ENCODE measurements around the gene KDM8.

The KDM8 gene

DNA sequence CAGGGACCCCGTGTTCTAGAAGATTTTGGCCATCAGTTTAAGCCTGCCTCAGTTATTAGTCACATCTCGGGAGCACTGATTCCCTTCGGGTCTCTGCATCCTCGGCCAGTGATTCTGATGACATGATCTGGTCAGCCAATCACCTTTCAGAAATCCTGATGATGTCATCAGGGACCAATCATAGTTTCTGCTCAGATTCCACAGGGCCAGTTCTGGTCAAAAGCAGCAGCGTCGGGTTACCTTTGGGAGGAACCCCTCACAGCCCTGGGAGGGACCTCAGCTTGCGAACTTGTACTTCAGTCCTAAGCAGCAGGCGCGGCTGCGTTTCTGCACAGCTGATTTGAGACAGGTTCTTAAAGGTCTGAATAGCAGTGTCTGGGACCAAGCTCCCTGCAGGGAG lies 13.9 kb downstream of the KDM8 start:
- no peak for DNase-seq

DNA sequence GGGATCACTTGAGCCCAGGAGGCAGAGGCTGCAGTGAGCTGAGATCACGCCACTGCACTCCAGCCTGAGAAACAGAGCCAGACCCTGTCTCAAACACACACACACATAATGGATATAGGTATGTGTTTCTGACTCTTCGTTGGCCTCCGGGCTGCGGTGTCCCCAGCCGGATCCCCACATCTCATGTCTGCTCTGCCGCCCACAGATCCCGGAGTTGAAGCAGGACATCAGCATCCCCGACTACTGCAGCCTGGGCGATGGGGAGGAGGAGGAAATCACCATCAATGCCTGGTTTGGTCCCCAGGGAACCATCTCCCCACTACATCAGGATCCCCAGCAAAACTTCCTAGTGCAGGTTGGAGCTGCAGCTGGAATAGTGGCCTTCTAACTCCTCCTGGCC lies 15.4 kb downstream of the KDM8 start:
- no peak for DNase-seq

DNA sequence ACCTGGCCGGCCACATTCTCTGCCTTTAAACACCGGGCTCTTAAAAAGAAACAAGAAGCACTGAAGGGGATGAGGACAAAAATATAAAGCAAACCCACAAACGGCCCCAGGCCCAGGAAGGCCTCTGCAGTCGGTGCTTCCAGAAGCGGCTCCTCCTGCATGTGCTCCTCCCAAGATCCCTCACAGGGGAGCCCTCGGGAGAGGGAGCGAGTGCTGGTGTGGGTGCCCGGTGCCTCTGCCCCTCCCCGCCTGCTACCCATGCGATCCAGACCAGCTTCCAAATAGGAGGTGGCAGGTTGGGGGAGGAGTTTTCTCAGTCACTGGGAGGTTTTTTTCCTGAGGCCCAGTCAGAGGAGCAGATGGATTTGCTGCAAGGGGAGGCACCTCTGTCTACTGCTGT lies 15.8 kb downstream of the KDM8 start:
- DNase-seq, result no peak

DNA sequence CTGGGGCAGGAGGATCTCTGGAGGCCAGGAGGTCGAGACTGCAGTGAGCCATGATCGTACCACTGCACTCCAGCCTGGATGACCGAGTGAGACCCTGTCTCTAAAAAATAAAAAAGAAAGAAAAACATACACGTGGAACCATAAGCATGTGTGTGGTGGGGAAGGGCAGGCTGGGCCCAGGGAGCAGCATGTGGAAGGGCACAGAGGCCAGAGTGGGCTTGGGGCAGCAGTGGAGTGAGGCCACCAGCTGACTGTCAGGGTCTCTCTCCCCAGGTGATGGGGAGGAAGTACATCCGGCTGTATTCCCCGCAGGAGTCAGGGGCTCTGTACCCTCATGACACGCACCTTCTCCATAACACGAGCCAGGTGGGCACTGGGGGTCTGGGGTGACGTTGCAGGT lies 16.8 kb downstream of the KDM8 start:
- DNase-seq, result no peak

- no peak for DNase-seq
Measured at GRCh38 chr16:27220527-27220926, 17.2 kb downstream of the KDM8 start.

DNA sequence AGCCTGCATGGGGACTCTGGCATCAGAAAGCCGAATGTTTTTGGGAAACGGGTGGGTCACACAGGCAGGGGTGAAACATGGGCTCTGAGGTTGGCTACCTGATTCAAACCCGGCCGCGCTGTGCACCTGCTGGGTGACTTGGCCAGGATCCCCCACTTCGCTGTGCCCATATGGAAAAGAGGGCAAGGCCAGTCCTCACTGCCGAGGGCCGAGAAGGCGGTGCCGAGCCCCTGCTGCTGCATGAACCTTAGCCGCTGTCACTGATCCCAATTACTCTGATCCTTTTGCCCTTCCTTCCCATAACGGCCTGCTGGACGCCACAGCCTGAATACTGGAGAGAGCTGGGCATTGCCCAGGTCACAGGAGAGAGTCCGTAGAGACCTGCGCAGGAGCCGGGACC lies 17.7 kb downstream of the KDM8 start:
- DNase-seq, result no peak

DNA sequence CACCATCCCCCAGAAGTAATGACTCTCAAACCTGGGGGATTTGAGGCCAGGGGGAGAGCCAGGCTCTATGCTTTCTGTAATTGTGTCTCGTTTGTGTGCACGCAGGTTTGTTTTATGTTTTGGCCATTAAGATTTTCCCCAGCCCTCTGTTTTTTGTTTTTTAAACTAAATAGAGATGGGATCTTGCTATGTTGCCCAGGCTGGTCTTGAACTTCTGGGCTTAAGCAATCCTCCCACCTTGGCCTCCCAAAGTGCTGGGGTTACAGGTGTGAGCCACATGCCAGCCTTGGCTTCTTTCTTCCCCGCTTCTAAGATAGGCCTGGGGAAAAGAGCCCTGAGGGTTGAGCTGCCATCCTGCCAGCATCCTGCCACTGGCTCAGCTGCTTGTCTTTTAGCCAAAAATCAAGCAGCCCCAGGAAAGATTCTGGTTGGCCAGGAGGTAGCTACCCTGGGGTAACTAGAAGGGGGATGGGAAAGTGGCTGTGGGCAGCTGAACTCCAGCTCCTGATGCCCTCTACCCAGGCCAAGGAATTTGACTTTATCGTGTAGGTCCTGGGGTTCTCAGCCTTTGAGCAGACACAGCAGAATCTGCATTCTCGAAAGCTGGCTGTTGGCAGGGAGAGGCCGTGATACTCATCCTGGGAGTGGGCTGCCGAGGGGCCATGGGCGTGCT lies 18.4 kb downstream of the KDM8 start:
- DNase-seq, result no peak

GRCh38 chr16:27222249-27223225 lies 19.2 kb downstream of the KDM8 start:
- DNase-seq, result no peak

DNA sequence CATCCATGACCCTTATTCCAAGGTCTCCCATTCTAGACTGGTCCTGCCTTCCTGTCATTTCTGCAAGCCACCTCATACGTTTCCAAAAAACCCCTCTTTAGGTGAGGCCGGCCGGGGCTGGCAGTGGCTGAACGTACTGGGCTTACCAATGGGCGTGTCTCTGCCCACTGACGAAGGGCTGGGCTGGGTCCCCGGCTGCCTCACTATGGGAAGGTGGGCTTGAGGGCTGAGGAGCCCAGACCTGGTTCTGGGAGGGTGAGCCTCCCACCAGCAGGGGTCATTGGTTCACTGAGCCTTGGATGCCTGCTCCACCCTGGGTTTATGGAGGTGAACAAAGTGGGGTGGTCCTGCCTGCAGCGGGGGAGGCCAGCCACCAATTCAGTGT lies 19.9 kb downstream of the KDM8 start:
- DNase-seq, result no peak

DNA sequence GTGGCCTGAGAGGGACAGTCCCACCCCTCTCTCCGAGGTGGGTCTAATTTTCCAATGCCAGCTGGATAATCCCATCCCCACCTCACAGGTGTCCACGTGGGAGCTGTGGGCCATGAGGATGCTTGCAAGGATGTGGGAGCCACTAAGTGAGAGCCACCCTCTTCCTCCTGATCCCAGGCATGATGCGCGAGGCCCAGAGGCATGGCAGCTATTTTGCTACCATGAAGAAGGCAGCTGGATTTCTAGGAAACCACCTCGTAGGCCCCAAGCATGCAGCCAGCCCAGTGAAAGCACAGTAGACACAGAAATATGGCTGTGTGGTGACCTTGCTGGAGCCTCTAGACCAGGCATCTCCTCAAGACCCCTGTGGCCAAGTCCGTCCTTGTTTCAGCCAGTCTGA lies 20.4 kb downstream of the KDM8 start:
- no peak for DNase-seq

- DNase-seq, result no peak
Measured at GRCh38 chr16:27224271-27224737, 21.0 kb downstream of the KDM8 start.

DNA sequence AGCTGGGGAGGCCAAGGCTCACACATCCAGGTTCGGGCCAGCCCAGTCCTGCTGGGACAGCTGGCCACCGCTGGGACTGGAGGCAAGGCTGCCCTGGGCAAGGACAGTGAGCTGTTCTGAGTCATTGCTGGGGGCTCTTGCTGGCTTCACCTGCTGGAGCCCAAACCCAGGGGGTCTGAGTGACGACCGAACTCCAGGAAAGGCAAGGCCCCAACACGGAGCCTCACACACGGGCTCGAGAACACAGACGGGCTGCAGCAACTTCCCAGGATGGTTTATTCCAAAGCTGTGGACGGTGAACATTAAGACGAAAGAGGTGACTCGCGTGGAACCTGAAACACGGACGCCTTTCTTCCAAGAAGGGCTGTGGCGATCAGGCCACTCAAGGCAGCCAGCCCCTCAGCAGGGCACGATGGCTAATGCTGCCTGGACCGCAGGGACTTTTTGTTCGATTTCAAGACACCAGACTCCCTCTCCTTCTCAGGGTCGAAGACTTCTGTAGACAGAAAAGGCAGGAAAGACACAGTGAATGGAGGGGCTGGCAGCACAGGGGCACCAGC lies 21.5 kb downstream of the KDM8 start:
- DNase-seq, result no peak

GRCh38 chr16:27225536-27226360 lies 22.4 kb downstream of the KDM8 start:
- no peak for DNase-seq

- DNase-seq, result no peak
Measured at GRCh38 chr16:27226476-27226875, 23.1 kb downstream of the KDM8 start.

DNA sequence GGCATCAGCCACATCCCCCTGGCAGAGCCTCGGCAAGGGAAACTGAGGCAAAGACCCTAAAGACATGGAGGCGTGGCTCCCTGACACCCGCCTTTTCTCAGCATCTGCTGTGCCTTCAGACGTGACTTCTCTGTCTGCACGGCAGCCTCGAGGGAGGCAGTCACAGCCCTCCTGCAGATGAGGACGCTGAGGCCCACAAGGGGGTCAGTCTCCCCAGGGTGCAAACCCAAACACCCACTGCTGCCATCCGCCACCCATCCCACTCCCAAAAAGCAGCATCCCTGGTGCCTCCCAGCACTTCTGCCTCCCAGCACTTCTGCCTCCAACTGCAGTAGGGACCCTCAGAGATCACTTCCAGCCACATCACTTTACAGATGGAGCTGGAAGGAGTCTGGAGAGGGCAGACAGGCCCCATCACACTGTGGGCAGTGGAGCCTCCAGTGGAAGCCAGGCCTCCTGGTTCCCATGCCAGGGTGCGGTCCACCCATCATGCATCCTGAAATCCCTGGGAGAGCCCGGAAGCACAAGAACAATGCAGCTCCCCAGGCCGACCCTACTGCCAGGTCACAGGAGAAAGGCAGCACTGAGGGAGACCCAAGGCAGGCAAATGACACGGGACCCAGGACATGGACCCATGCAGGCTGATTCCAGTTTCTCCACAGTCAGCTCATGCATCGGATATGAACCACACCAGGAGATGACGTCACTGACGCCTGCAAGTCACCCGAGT lies 23.8 kb downstream of the KDM8 start:
- DNase-seq, result no peak

DNA sequence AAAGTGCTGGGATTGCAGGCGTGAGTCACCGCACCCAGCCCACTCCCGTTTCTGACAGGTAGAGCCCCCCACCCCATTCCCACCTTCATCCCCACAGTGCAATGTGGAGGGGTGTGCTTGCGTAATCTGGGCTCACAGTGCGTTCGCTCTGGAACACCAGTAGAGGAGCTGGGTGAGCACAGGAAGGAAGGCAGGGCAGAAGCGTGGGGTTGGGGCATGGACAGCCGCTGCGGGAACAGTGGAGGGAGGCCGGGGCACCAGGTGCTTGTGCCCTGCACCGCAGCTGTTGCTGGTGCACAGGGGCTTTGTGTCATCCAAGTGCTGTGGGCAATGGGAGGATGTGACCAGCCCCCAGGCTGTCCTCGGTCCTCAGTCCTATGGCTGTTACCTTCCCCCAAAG lies 24.7 kb downstream of the KDM8 start:
- DNase-seq, result no peak

DNA sequence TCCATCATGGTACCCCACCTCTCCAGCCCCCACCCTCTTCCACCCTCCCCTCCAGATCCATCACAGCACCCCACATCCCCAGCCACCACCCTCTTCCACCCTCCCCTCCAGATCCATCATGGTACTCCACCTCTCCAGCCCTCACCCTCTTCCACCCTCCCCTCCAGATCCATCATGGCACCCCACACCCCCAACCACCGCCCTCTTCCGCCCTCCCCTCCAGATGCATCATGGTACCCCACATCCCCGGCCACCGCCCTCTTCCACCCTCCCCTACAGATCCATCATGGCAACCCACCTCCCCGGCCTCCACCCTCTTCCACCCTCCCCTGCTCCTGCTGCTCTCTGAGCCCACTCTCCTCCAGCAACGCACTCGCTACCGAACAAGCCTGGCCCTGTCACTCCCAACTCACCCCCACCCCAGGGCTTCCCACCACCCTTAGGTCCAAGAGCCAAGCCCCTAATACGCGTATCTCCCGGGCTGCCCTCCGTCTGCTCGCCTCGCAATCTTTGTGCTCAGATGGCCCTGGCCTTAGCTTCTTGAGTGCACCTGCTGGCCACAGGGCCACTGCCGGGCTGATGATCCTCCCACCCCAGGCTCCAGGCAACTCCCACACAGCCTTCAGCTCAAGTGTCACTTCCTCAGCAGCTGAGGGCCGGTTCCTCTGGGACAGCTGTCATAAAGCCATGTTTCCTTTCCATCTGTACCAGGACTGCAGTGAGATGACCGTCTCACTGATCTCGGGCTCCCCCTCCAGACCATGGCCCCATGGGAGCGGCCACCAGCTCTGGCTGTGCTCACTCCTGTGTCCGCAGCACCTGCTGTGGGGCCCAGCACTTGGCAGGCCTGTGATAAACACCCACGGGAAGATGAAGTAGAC lies 25.5 kb downstream of the KDM8 start:
- DNase-seq, result no peak

DNA sequence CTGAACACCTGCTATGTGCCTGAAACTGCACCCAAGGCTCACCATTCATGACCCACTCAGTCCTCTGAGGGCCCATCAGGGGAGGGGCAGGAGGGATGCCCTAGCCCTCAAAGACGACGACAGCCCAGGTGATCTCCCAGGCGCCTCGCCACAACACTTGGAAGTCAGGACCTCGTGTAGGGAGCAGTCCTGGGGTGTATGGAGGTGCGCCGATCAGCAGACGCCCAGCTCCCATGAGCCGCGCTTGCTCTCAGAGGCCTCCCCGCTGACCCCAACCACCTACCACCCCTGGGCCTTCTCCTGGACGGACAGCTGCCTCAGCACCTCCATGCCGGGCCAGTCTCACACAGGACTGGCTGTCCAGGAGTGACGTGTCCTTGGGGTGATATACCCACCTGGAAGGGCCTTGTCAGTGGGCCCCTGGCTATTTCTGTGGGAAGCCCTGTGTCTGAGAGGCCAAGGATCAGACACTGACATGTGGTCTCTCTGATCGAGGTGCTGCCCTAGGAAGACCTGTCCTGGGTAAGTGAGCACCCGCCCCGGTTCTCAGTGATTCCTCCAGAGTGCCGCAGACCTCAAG lies 26.7 kb downstream of the KDM8 start:
- DNase-seq, result no peak

DNA sequence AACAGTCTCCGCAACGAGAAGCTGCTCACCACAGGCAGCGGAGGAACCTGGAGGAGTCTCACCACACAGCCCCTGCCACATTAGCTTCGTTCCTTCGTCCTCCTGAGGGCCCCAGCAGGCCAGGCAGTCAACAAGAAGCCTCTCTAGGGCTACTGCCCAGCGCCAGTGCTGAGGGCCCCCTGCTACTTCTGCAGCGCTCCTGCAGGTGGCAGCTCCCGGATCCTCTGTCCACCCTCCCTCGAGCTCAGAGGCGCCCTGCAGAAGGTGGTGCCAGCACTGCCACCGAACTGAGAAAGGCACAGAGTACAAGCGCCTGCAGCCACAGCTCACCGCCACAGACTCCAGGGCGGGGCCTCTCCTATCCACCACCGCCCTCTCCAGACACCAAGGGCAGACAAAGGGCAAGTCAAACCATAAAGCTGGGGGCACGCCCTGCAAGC lies 27.3 kb downstream of the KDM8 start:
- DNase-seq, result peak; percentile 74 to 78

DNA sequence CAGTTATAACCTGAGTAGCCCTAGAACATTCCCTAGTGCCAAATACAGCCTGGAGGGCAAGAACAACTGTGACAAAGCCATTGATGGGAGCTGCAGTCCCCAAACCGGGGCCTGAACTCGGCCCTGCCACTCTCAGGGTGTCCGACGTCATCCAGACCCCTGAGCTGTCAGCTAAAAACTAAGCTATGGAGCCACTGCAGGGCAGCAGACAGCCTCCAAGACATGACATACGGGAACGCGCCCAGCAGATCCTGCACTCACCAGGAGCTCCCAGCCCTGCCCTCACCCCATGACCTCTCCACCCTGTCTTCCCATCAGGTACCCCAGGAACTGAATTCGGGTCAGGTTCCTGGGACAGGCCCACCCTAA lies 28.4 kb downstream of the KDM8 start:
- DNase-seq, result no peak
